Cardiac fibroblast (primary cell): ENCODE results near the gene LRFN2.

Experiments
- DNase-seq, 2 donors: peaks; one replicate each; pipeline versions ENCODE4 v3.0.0 to v3.0.0-alpha.2; 2010; ENCODE audit warnings: low read depth in 2 of 2
- H3K4me3 ChIP-seq, 2 donors: replicated peaks in 1 of 2; 1 replicate in 1 of 2; 2 replicates in 1 of 2; pipeline ENCODE4 v1.5.1; 2011; ENCODE audit warnings: low read depth in 2 of 2, low read length in 2 of 2, mild to moderate bottlenecking in 2 of 2, moderate library complexity in 1 of 2
- TF ChIP-seq, protein P1 (sequence below): IDR thresholded peaks from one replicate; pipeline ENCODE4 v1.5.1; 2011; ENCODE audit warnings: low read depth, mild to moderate bottlenecking, low read length, inconsistent platforms

LRFN2 gene

GRCh38 chr6:40346246-40346645 is 240.9 kb downstream of the LRFN2 start:
- no peak overlapping the region for H3K4me3 ChIP-seq
- TF ChIP-seq, protein P1, sequence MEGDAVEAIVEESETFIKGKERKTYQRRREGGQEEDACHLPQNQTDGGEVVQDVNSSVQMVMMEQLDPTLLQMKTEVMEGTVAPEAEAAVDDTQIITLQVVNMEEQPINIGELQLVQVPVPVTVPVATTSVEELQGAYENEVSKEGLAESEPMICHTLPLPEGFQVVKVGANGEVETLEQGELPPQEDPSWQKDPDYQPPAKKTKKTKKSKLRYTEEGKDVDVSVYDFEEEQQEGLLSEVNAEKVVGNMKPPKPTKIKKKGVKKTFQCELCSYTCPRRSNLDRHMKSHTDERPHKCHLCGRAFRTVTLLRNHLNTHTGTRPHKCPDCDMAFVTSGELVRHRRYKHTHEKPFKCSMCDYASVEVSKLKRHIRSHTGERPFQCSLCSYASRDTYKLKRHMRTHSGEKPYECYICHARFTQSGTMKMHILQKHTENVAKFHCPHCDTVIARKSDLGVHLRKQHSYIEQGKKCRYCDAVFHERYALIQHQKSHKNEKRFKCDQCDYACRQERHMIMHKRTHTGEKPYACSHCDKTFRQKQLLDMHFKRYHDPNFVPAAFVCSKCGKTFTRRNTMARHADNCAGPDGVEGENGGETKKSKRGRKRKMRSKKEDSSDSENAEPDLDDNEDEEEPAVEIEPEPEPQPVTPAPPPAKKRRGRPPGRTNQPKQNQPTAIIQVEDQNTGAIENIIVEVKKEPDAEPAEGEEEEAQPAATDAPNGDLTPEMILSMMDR: no peak
- no peak for DNase-seq

- TF ChIP-seq, protein P1: no peak
- no peak for DNase-seq
- no peak overlapping the region for H3K4me3 ChIP-seq
These were observed 242.5 kb downstream of the LRFN2 start for GRCh38 chr6:40344566-40345167.

GRCh38 chr6:40343877-40344565 is 243.1 kb downstream of the LRFN2 start:
- no peak overlapping the region for H3K4me3 ChIP-seq
- no peak for DNase-seq
- TF ChIP-seq, protein P1: no peak

GRCh38 chr6:40343318-40343876 is 243.8 kb downstream of the LRFN2 start:
- TF ChIP-seq, protein P1: no peak
- DNase-seq: no peak
- H3K4me3 ChIP-seq: no peak overlapping the region

DNA sequence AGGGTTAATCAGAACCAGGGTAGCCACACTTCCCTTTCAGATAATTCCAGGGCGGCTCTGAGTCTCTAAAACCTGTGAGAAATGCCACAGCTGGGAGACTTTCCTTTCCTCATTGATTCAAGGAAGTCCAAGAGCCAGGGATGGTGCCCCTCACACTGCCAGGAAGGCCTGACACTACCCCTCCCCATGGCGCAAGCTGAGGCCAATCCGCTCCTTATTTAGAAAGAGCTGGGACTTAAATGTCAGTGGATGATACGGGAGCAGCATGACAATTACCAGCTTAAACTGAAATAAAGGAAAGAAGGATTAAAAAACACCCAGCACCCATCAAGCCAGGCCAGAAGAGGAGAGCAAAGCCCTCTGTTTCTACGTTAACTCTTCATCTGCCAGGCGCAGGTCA is 244.4 kb downstream of the LRFN2 start:
- no peak for DNase-seq
- H3K4me3 ChIP-seq: no peak overlapping the region
- TF ChIP-seq, protein P1: no peak

DNA sequence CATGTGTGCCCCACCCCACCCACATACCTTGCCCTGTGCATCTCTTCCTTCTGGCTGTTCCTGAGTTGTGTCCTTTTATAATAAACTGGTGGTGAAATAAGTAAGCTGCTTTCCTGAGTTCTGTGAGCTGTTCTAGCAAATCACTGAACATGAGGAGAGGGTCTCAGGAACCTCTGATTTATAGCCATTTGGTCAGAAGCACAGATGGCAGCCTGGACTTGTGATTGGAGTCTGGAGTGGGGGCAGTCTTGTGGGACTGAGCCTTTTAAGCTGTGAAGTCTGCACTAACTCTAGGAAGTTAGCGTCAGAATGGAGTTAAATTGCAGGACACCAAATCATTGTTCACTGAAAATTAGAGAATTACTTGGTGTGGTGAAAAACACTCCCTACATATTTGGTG is 245.4 kb downstream of the LRFN2 start:
- TF ChIP-seq, protein P1: no peak
- H3K4me3 ChIP-seq: no peak overlapping the region
- DNase-seq: no peak
